Measurements from ENCODE around the gene ANKRD29.
"Not testable (repeated sequence)": the region's sequence is repeated elsewhere in the genome, so short reads cannot be mapped to it uniquely, and the experiment has no call there.

The ANKRD29 gene

GRCh38 chr18:23560186-23560585, 102.5 kb downstream of the ANKRD29 start:
- DNase-seq (ENCODE audit: insufficient read length, low spot score) (no peak), FAIRE-seq (no peak)
- TF ChIP-seq, protein P1, sequence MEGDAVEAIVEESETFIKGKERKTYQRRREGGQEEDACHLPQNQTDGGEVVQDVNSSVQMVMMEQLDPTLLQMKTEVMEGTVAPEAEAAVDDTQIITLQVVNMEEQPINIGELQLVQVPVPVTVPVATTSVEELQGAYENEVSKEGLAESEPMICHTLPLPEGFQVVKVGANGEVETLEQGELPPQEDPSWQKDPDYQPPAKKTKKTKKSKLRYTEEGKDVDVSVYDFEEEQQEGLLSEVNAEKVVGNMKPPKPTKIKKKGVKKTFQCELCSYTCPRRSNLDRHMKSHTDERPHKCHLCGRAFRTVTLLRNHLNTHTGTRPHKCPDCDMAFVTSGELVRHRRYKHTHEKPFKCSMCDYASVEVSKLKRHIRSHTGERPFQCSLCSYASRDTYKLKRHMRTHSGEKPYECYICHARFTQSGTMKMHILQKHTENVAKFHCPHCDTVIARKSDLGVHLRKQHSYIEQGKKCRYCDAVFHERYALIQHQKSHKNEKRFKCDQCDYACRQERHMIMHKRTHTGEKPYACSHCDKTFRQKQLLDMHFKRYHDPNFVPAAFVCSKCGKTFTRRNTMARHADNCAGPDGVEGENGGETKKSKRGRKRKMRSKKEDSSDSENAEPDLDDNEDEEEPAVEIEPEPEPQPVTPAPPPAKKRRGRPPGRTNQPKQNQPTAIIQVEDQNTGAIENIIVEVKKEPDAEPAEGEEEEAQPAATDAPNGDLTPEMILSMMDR (IDR thresholded peaks at IDR 0.05; ENCODE audit: insufficient read depth, missing control alignments), result no peak

GRCh38 chr18:23557511-23557910, 105.2 kb downstream of the ANKRD29 start:
- not testable (repeated sequence) for DNase-seq (ENCODE audit: insufficient read length, low spot score); FAIRE-seq

GRCh38 chr18:23556145-23556780, 106.4 kb downstream of the ANKRD29 start:
- DNase-seq (ENCODE audit: insufficient read length, low spot score) (no peak), FAIRE-seq (no peak)
- TF ChIP-seq, protein P1 (IDR thresholded peaks at IDR 0.05; ENCODE audit: insufficient read depth, missing control alignments), result no peak

- TF ChIP-seq, protein P1 (IDR thresholded peaks at IDR 0.05; ENCODE audit: insufficient read depth, missing control alignments), result no peak
- FAIRE-seq, result no peak
- DNase-seq (ENCODE audit: insufficient read length, low spot score), result no peak
Observed at GRCh38 chr18:23553887-23554286, 108.8 kb downstream of the ANKRD29 start.

GRCh38 chr18:23552505-23552904, 110.2 kb downstream of the ANKRD29 start:
- DNase-seq (ENCODE audit: insufficient read length, low spot score), result no peak
- FAIRE-seq, result no peak
- TF ChIP-seq, protein P1 (IDR thresholded peaks at IDR 0.05; ENCODE audit: insufficient read depth, missing control alignments), result no peak

- no peak for FAIRE-seq
- DNase-seq (ENCODE audit: insufficient read length, low spot score), result no peak
- TF ChIP-seq, protein P1 (IDR thresholded peaks at IDR 0.05; ENCODE audit: insufficient read depth, missing control alignments), result no peak
Observed at GRCh38 chr18:23551978-23552377, 110.7 kb downstream of the ANKRD29 start.

DNA sequence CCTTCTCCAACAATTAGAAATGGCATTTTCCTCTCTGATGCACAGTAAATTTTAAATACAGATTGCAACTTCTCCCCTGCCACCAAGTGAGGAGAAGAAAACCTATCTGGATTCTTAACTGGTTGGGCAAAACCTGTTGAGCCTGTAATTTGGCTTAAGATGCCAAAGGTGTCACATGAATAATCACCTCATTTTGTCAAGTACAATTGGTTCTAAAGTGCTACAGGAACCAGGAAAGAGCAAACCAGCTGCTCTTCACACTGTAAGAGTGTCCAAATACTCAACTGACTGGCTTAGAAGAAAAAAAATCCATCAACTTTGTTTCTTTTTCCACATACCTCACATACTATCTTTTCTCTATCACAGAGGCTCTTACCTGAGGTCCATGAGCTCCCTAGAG, 111.8 kb downstream of the ANKRD29 start:
- TF ChIP-seq, protein P1 (IDR thresholded peaks at IDR 0.05; ENCODE audit: insufficient read depth, missing control alignments), result no peak
- no peak for DNase-seq (ENCODE audit: insufficient read length, low spot score)
- FAIRE-seq, result no peak

All from D721Med (cell line).